ENCODE measurements around the gene OXSM.

DNA sequence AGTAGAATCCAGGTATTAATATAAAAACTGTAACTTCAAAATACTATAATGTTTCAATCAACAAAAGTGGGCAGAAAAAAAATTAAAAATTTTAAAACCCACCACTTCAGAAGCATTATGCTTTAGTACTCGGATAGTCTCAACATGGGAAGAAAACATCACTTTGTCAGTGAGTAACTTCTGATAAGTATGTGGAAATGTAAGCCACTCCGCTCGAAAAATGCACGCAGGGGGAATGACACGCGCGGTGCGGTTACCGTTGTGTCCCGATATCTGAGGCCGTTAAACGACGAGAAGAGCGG lies 7.3 kb upstream of the OXSM start:
- TF ChIP-seq, protein P1, sequence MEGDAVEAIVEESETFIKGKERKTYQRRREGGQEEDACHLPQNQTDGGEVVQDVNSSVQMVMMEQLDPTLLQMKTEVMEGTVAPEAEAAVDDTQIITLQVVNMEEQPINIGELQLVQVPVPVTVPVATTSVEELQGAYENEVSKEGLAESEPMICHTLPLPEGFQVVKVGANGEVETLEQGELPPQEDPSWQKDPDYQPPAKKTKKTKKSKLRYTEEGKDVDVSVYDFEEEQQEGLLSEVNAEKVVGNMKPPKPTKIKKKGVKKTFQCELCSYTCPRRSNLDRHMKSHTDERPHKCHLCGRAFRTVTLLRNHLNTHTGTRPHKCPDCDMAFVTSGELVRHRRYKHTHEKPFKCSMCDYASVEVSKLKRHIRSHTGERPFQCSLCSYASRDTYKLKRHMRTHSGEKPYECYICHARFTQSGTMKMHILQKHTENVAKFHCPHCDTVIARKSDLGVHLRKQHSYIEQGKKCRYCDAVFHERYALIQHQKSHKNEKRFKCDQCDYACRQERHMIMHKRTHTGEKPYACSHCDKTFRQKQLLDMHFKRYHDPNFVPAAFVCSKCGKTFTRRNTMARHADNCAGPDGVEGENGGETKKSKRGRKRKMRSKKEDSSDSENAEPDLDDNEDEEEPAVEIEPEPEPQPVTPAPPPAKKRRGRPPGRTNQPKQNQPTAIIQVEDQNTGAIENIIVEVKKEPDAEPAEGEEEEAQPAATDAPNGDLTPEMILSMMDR (conservative IDR thresholded peaks at IDR 0.05 in 1 of 2, IDR thresholded peaks at IDR 0.05 in 1 of 2; ENCODE audit: low read depth in 1 of 2, low read length in 2 of 2): no peak
- no peak for TF ChIP-seq EZH2 (IDR thresholded peaks at IDR 0.05; ENCODE audit: low read length, missing control alignments)

Measured in fibroblast of lung (primary cell).